IMR-90 (cell line): Measurements from ENCODE around the gene SOCS6. TPM values are rescaled to one million over a fixed set of nuclear protein-coding genes. Genes with fewer than 3 reads are reported as not detected.

Source experiments
- ATAC-seq: fragments of 200-7000 bp; cut with Tn5 transposase; 2 replicates; pipeline ENCODE4 v1.9.1; 2020; ENCODE audit warnings: low read depth, mild to moderate bottlenecking, moderate library complexity
- BruUV-seq: library from RNA; stranded (reverse); fragments of 400-500 nt; replicated peaks from 2 replicates; lab custom pipeline; 2021; lab: Mats Ljungman, UMichigan
- CTCF ChIA-PET: fragments of 300-600 bp; formaldehyde crosslinking; extraction: SDS; loops from one replicate; lab custom pipeline; 2021; ENCODE audit warnings: antibody characterized with exemption; lab: Yijun Ruan, JAX
- POLR2A ChIA-PET: fragments of 300-600 bp; sonication (Branson Sonifier 250); formaldehyde crosslinking; loops from one replicate; lab custom pipeline; 2022; ENCODE audit warnings: antibody characterized with exemption; ENCODE audit not compliant: unreplicated experiment; lab: Charles Lee
- DNase-seq: peaks from one replicate; pipeline ENCODE4 v3.0.0; 2013
- H2AFZ ChIP-seq: replicated peaks from 2 replicates; pipeline ENCODE3; 2013; ENCODE audit warnings: low read length, mild to moderate bottlenecking; ENCODE audit not compliant: poor library complexity
- H2AK5ac ChIP-seq: 2 replicates; pipeline ENCODE4 v1.6.1; 2013; ENCODE audit warnings: low read depth, low read length, inconsistent platforms
- H2AK9ac ChIP-seq: replicated peaks from 2 replicates; pipeline ENCODE3; 2013; ENCODE audit warnings: mild to moderate bottlenecking, low read depth, low read length, moderate library complexity; ENCODE audit not compliant: poor library complexity
- H2BK120ac ChIP-seq: 2 replicates; pipeline ENCODE4 v1.6.1; 2013; ENCODE audit warnings: low read depth, low read length, inconsistent platforms
- H2BK15ac ChIP-seq: 3 replicates; pipeline ENCODE4 v1.6.1; 2013; ENCODE audit warnings: low read depth, low read length, inconsistent platforms
- H2BK20ac ChIP-seq: 2 replicates; pipeline ENCODE4 v1.6.1; 2013; ENCODE audit warnings: low read depth, mild to moderate bottlenecking, inconsistent platforms, low read length, moderate library complexity
- H2BK5ac ChIP-seq: 2 replicates; pipeline ENCODE4 v1.6.1; 2013; ENCODE audit warnings: mild to moderate bottlenecking, low read depth, low read length, inconsistent platforms; ENCODE audit not compliant: poor library complexity, severe bottlenecking
- H3K14ac ChIP-seq: replicated peaks from 2 replicates; pipeline ENCODE4 v1.6.1; 2013; ENCODE audit warnings: low read depth, low read length, inconsistent platforms
- H3K18ac ChIP-seq: 2 replicates; pipeline ENCODE4 v1.6.1; 2013; ENCODE audit warnings: low read depth, low read length, control low read depth
- H3K23ac ChIP-seq: 2 replicates; pipeline ENCODE4 v1.6.1; 2013; ENCODE audit warnings: low read depth, low read length, inconsistent platforms
- H3K27ac ChIP-seq: 2 replicates; pipeline ENCODE4 v1.5.1; 2013; ENCODE audit warnings: mild to moderate bottlenecking, control low read depth, low read length; ENCODE audit not compliant: insufficient read depth
- H3K27me3 ChIP-seq: 2 replicates; pipeline ENCODE4 v1.6.1; 2013; ENCODE audit warnings: low read length; ENCODE audit not compliant: control insufficient read depth, insufficient read depth
- H3K36me3 ChIP-seq: 2 replicates; pipeline ENCODE4 v1.6.1; 2013; ENCODE audit warnings: low read length, mixed read lengths; ENCODE audit not compliant: control insufficient read depth, insufficient read depth
- H3K4ac ChIP-seq: 2 replicates; pipeline ENCODE4 v1.6.1; 2013; ENCODE audit warnings: low read depth, low read length, inconsistent platforms
- H3K4me1 ChIP-seq: 2 replicates; pipeline ENCODE4 v1.6.1; 2013; ENCODE audit warnings: low read length, mixed read lengths; ENCODE audit not compliant: control insufficient read depth, insufficient read depth
- H3K4me2 ChIP-seq: 2 replicates; pipeline ENCODE4 v1.6.1; 2013; ENCODE audit warnings: low read depth, mild to moderate bottlenecking, control low read depth, low read length, moderate library complexity
- H3K4me3 ChIP-seq: 2 replicates; pipeline ENCODE4 v1.5.1; 2013; ENCODE audit warnings: low read depth, mild to moderate bottlenecking, control low read depth, low read length, moderate library complexity; ENCODE audit not compliant: insufficient read depth
- H3K56ac ChIP-seq: 2 replicates; pipeline ENCODE4 v1.6.1; 2013; ENCODE audit warnings: low read length, inconsistent platforms; ENCODE audit not compliant: insufficient read depth; ENCODE audit errors: extremely low read depth
- H3K79me1 ChIP-seq, 2 experiments: 2 replicates each; pipeline ENCODE4 v1.6.1; 2013; ENCODE audit warnings: low read length in 2 of 2, inconsistent platforms in 1 of 2, low read depth in 1 of 2
- H3K9ac ChIP-seq: 2 replicates; pipeline ENCODE4 v1.6.1; 2013; ENCODE audit warnings: low read depth, low read length, control low read depth
- H3K9me1 ChIP-seq: 2 replicates; pipeline ENCODE4 v1.6.1; 2013; ENCODE audit warnings: low read length, inconsistent platforms; ENCODE audit not compliant: insufficient read depth
- H3K9me3 ChIP-seq: 2 replicates; pipeline ENCODE4 v1.6.1; 2013; ENCODE audit warnings: low read length; ENCODE audit not compliant: control insufficient read depth, insufficient read depth
- H4K20me1 ChIP-seq: 2 replicates; pipeline ENCODE4 v1.6.1; 2013; ENCODE audit warnings: low read length, inconsistent platforms; ENCODE audit not compliant: insufficient read depth
- H4K5ac ChIP-seq: 2 replicates; pipeline ENCODE4 v1.6.1; 2013; ENCODE audit warnings: mild to moderate bottlenecking, low read depth, low read length, control low read depth
- H4K8ac ChIP-seq, 2 experiments: 2 replicates each; pipeline ENCODE4 v1.6.1; 2013; ENCODE audit warnings: low read depth in 2 of 2, low read length in 2 of 2, control low read depth in 1 of 2, inconsistent platforms in 1 of 2
- H4K91ac ChIP-seq: 2 replicates; pipeline ENCODE4 v1.6.1; 2013; ENCODE audit warnings: low read depth, low read length, inconsistent platforms; ENCODE audit not compliant: insufficient read depth
- BHLHE40 ChIP-seq: fragments of 150-350 bp; IDR thresholded peaks from 2 replicates; pipeline ENCODE4 v1.6.1; 2016; ENCODE audit warnings: mild to moderate bottlenecking, low read depth, low read length
- FOS ChIP-seq: fragments of 150-350 bp; IDR thresholded peaks from 2 replicates; pipeline ENCODE4 v1.6.1; 2016; ENCODE audit warnings: low read depth, low read length
- RFX5 ChIP-seq: IDR thresholded peaks from 2 replicates; pipeline ENCODE4 v1.8.0; 2012; ENCODE audit warnings: low read depth, mild to moderate bottlenecking, low read length, moderate library complexity
- WGBS, 2 experiments: methylation state at CpG; one replicate each; pipeline versions ENCODE4 v1.1.5 to v1.1.7; 2013; ENCODE audit warnings: missing lambda C conversion rate in 2 of 2; ENCODE audit not compliant: insufficient read length in 1 of 2; ENCODE audit errors: extremely low coverage in 2 of 2; 5-methylcytosine and 5-hydroxymethylcytosine counted together
- dilution Hi-C: fragments of 300-500 bp; cut with HindIII; formaldehyde crosslinking; loops from one replicate; pipeline ENCODE4 v1.14.3; 2018; ENCODE audit warnings: low sequenced_read_pairs; ENCODE audit not compliant: unreplicated experiment
- in situ Hi-C: fragments of 300-500 bp; cut with MboI; formaldehyde crosslinking; loops from 3 replicates; pipeline ENCODE4 v1.14.3; 2019; ENCODE audit warnings: low sequenced_read_pairs, inconsistent platforms, mixed read lengths
- intact Hi-C: fragments of 100-400 bp; cut with micrococcal nuclease; formaldehyde crosslinking; loops from 2 replicates; pipeline ENCODE4 v1.10.0; 2022
- polyA plus RNA-seq, 3 experiments: library from polyadenylated mRNA; depleted of rRNA; stranded (reverse); fragments of >200 nt; gene quantifications; 2 replicates each; pipeline ENCODE4 v1.2.3, GENCODE V29; 2012; ENCODE audit warnings: low replicate concordance in 1 of 3
- total RNA-seq: library from RNA; depleted of rRNA; stranded (reverse); fragments of >200 nt; gene quantifications from 2 replicates; pipeline ENCODE4 v1.2.3, GENCODE V29; 2012
- TF ChIP-seq, protein P1 (sequence below): fragments of 150-350 bp; IDR thresholded peaks from 2 replicates; pipeline ENCODE4 v1.6.1; 2016; ENCODE audit warnings: low read depth, mild to moderate bottlenecking, low read length, moderate library complexity, borderline replicate concordance

Gene SOCS6
- total and polyA plus RNA-seq, 2 of the 4 experiments (the other 2 are of a cell fraction): 21.3 to 57.4 TPM

DNA sequence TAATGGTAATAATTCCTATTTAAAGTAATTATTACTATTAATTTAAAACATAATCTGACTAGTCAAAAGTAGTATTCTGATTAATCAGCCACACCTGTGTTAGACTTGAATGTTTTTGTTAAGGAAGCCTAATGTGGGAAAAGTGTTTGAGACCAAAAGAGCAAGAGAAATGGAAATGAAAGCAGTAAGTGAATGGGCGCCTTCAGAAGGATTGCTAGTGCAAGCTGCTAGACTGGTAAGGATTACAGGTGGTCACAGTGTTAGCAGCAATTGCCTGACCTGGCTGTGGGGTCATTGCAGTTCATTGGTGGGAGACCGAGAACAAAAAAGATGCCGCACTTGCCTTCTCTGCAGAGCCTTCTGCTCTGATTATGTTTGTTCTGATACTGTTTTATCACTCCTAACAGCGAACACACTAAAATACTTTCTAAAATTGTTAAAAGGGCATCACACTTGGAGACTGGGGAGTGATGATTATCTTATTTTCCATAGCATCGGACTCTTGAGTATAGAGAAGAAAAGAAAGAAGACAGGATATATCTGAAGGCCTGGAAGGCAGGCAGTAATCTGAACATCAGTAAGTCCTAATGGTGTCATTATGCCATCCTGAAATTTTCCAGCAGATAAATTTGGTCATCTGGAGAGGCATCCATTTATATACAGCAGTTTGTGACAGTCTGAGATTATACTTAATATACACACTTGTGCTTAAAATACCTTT lies 5.8 kb downstream of the SOCS6 start:
- H2AK5ac ChIP-seq: peak overlapping the region; percentile 7; the same call in 1 of the 2 replicates
- no peak overlapping the region for H2AFZ ChIP-seq
- H3K4me1 ChIP-seq: peaks cover 20% of the 10 kb centered on the region
- ChIA-PET POLR2A (no interaction called here), CTCF (no interaction called here)
- H3K4me2 ChIP-seq: peak overlapping the region; percentile 56; the same call in 1 of the 2 replicates
- H4K8ac ChIP-seq: no peak overlapping the region
- dilution Hi-C loops (no loop called here), intact Hi-C loops (no loop called here), in situ Hi-C loops (loop anchor here (5.0 kb wide), 1 partner anchor 87 kb away; the partner anchor contains the start of gene RTTN)
- TF ChIP-seq, protein P1, sequence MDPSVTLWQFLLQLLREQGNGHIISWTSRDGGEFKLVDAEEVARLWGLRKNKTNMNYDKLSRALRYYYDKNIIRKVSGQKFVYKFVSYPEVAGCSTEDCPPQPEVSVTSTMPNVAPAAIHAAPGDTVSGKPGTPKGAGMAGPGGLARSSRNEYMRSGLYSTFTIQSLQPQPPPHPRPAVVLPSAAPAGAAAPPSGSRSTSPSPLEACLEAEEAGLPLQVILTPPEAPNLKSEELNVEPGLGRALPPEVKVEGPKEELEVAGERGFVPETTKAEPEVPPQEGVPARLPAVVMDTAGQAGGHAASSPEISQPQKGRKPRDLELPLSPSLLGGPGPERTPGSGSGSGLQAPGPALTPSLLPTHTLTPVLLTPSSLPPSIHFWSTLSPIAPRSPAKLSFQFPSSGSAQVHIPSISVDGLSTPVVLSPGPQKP: no peak
- no peak for TF ChIP-seq RFX5
- TF ChIP-seq BHLHE40: no peak
- no peak for TF ChIP-seq FOS
- ATAC-seq (no peak), DNase-seq (no peak)
- H3K14ac ChIP-seq: no peak overlapping the region
- H2BK20ac ChIP-seq: no peak overlapping the region
- H2AK9ac ChIP-seq: no peak overlapping the region
- peaks cover 83% of the 10 kb centered on the region for H4K20me1 ChIP-seq
- no peak overlapping the region for H4K91ac ChIP-seq
- no peak overlapping the region for H3K9ac ChIP-seq
- no peaks in the 10 kb centered on the region for H3K9me3 ChIP-seq
- H3K23ac ChIP-seq: peak overlapping the region; percentile 5; the same call in 1 of the 2 replicates
- BruUV-seq: no TSS peak
- H3K27ac ChIP-seq: no peak overlapping the region
- no CpG with 5 or more reads among the region's 5 CpGs for WGBS, 2 experiments
- no peak overlapping the region for H3K4ac ChIP-seq
- H3K9me1 ChIP-seq: peaks cover 29% of the 10 kb centered on the region
- no peak overlapping the region for H2BK120ac ChIP-seq
- H2BK5ac ChIP-seq: no peak overlapping the region
- H3K27me3 ChIP-seq: no peaks in the 10 kb centered on the region
- no peak overlapping the region for H3K4me3 ChIP-seq
- no peaks in the 10 kb centered on the region for H3K36me3 ChIP-seq
- no peak overlapping the region for H3K18ac ChIP-seq
- no peak overlapping the region for H2BK15ac ChIP-seq
- no peak overlapping the region for H3K56ac ChIP-seq
- H3K79me1 ChIP-seq: peaks cover 0 to 48% of the 10 kb centered on the region in 2 experiments; a peak in 2 of 4 replicates
- no peak overlapping the region for H4K5ac ChIP-seq
